IPS-11a (cell line): ENCODE data around the gene DMRTA2.
A peak's percentile ranks its signal among the peaks of the same experiment; 100 is the strongest.

ENCODE experiments used
- H3K4me3 ChIP-seq: one replicate; pipeline ENCODE4 v1.5.1; 2013; ENCODE audit warnings: low read depth, low read length, control low read depth

Gene DMRTA2

DNA sequence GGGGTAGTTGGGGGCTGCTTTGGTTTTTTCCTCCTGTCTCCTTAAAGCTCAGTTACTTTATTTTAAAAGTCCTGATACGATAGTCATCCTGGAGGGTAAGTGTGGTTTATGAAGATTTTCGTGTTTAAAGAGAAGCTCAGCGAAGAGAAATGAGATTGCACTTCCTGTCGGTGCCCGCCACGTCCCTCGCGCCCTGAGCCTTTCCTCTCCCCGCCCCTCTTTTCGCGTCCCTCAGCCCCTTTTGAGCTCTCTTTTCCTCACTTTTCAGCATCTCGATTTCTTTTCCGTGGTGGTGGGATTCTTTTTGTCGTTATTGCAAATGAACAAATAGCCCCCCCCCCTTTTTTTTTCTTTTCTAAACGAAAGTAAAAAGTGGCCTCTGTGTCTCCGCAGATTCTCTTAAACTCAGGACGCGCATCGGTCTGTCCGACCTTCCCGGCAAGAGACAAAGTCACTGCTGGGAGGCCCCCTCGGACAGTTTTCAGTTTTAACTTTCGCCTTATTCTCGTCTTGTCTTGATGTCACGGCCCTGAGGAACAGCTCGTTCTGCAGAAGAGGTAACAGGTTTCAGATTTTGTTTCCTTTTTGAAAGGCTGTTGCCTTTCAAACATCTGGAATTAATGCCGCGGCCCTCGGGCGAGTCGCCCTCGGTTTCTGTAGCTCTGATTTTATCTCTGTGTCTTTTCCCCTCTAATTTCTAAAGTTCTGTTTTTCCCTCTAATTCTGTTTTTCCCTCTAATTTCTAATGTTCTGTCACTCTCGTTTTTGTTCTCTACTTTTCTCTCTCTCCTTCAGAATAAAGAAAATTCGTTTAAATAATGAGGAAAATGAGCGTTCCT, 1.0 kb upstream of the DMRTA2 start:
- H3K4me3 ChIP-seq, result no peak overlapping the region

DNA sequence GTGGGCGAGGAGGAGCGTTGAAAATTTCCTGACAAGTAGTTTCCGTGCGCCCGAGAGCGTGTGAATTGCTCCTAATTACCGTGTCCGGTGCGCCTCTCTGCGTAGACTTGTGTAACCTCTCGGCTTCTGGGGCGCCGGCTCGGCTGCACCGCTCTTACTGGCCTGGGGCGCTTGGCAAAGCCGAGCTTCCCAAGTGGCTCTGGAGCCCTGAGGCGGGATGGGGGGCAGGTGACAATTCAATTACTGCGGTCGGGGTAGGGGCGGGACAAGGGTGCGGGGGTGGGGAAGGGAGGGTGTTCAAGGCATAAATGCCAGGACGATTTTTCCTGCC, 392 bp upstream of the DMRTA2 start:
- peak overlapping the region; percentile 18 for H3K4me3 ChIP-seq

DNA sequence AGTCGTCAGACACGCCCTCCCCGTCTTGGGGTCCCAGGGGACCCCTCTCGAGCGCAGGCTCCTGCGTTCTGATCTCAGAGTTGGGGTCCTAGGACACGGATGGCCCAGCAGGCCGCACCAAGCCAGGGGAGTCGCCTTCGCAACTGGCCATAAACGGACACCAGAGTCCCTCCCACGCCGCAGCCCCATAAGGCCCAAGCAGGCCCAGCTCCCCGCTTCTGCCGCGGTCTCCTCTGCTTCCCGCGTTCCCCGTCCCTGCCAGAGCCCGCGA, 633 bp downstream of the DMRTA2 start:
- H3K4me3 ChIP-seq, result no peak overlapping the region

DNA sequence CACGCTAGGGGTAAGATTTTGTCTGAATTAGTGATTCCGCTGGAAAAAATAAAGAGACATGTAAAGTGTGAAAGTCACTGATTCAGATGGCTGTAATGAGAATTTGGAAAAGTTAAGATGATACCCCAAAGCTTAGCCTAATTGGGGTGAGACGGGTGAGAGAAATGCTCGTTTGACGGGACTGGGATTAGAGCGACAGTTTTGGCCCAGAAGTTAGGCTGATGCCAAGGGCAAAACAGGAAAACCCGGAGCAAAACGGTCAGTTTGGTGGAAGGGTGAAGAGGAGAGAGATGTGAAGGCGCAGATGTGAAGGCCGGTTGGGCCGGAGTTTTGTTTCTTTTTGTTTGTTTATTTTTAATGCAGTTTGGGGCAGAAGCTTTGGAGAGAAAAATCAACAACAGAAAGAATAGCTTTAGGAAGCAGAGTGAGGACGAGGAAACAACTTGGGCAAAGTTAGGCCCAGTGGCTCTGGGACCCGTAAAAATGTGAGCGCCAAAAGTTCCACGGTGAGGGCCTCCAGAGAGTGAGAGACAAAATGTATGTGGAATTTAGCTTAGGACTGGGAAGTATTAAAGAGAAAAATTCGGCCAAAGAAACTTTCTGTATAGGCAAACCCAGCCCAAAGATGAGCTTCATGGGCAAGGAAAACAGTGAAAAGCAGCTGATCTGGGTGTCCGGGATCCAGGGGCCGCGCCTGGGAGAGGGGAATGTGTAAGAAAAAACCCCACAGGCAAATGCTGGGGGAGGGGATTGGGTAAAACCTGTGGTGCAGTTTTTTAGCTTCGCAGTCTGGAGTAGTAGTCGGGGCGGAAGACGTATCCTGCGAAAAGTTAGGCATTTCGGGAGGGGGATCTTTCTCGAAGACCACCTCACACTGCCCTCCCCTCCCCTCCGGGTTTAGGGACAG, 1.2 kb downstream of the DMRTA2 start:
- no peak overlapping the region for H3K4me3 ChIP-seq

DNA sequence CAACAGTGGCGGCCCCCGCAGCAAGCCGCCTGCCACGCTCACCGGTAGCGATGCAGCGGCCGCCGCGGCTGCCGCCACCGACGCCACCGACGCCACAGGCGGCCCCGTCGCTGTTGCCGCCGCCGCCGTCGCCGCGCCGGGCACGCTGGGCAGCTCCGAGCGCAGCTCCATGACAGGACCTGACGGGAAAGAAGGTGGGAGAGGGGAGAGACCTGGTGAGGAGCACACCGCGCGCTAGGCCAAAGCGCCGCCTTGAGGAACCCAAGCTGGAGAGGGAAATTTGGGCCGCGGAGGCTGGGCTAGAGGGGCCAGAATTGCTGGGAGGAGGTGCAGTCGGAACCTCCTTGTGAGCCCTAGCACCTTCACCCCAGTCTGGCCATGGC, 1.9 kb downstream of the DMRTA2 start:
- H3K4me3 ChIP-seq, result no peak overlapping the region

DNA sequence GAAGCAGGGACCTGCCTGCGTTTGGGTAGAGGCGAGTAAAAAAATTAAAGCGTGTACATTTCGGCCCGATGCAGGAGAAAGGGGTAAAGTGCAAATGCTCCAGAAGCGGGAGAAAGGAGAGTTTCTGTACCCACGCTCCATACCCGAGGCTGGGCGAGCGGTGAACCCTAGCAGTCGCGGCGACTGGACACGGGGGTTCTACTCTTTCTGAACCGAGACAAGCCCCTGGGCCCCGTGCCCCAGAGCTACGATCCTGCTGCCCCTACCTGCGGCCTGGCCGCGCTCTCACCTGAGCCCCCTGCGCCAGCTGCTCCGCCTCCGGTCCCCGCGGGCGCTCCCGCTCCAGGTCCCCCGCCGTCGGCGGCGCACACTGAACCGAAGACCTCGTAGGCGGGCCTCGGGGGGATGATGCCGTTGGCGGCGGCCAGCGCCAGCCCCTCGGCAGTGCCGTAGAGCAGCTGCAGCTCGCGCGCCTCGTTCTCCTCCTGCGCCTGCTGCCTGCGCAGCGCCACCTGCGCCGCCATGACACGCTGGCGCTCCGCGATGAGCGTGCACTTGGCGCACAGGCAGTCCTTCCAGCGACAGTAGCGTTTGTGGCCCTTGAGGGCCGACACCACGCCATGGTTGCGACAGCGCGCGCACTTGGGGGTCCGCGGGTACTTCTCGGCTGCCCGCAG, 2.4 kb downstream of the DMRTA2 start:
- no peak overlapping the region for H3K4me3 ChIP-seq

DNA sequence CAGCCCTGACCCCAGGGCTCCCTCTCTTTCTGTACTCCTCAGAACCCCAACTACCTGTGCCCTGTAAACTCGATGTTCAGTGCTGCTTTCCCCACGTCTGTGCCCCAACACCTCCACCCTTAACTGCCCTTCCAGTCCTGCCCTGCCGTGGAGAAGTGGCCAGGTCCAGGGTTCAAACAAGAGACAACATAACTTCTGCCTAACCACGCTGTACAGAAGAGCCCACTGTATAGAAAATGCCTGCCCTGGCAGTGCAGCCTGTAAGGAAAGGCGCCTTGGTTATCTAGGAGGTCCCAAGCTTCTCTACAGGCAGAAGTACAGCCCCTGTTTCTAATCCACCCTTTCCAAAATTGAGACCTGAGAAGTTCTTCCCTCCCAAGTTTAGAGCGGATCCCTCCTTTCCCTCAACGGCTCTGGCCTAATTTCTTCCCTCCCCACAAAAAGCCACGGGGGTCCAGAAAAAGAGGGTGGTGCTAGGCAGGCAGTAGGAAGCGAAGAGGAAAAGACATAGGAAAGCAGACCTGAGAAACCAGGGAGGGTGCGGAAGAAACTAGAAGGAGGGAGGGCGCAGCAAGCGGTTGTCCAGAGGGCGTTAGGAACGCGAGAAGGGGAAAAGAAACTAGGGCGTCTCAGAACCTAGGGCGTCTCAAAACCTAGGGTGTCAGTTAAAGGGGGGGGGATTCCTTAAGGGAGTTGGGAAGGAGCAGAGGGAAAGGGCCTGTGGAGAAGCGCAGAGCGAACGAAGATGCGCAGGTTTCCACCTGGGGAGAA, 3.2 kb downstream of the DMRTA2 start:
- H3K4me3 ChIP-seq, result no peak overlapping the region

DNA sequence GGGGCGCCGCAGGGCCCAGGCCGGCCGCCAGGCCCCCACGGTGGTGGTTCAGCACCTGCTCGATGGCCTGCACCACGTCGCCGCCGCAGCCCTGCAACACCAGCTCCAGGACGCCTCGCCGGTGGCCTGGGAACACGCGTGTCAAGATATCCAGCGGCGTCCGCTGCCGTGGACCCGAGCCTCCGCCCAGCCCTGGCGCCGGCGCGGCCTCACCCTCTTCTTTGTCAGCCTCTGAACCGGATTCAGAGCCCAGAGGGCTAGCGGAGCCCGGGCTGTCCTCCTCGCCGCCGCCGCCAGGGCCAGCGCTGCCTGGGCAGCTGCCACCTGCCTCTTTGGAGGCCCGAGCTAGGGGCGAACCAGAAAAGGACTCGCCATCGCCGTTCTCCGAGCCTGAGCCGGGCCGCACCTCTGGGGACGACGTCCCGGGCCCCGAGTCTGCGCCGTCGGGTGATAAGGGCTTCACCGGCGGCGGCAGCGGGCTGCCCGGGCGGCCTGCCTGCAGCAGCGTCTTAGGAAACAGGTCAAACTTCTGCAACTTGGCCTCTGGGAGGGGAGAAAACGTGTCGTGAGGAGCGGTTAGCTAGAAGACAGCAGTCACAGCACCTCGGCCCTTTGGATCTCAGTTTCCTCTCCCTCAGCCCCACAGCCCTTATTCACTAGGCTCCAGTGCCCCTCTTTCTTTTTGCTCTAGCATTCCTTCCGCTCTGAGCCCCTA, 3.9 kb downstream of the DMRTA2 start:
- H3K4me3 ChIP-seq, result no peak overlapping the region

DNA sequence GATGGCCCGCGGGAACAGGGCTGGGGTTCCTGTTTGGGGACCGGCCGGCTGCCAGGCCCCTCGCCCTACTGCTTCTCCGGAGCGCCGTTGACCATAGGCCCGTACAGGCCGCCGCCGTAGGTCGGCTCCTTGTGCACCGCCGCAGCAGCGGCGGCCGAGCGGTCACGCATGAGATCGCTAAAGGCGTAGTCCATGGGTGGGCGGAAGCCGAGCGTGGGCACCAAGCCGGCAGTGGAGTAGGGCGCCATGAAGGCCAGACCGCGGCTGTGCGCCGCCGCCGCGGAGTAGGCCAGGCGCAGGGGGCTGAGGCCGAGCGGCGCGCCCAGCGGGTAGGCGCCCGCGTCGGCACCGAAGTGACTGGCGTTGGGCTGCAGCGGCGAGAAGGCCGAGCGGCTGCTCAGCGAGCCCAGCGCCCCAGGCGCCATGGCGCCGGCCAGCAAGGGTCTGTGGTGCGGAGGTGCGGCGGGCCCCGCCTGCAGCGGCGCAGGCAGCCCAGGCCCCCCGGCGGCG, 4.6 kb downstream of the DMRTA2 start:
- no peak overlapping the region for H3K4me3 ChIP-seq

DNA sequence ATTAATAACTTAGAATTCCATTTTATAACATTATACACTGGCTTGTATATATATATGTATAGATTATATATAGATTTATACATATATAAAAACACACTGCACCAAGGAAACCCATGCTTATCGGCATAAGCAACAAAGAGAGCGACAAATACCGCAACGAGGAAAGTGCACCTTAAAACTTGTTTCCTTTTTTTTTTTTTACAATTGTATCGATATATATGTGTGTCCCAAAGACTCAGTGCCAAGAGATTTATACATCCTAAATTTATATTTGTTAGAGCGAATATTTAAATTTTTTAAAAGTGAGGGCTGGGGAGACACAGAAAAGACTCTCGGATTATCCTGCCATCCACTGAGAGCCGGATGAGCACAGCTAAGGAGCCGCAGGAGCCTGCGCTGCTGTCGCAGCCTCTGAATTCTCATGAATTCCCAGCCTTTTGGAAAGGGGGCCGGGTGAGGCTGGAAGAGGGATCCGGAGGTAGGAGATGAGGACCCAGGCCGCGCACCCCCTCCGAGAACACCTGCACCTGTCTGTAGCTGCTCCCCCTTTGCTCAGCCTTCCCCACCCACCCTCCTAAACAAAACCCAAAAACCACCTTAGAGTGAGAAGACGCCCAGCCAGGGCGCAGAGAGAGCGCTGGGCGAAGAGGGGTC, 5.2 kb downstream of the DMRTA2 start:
- no peak overlapping the region for H3K4me3 ChIP-seq

DNA sequence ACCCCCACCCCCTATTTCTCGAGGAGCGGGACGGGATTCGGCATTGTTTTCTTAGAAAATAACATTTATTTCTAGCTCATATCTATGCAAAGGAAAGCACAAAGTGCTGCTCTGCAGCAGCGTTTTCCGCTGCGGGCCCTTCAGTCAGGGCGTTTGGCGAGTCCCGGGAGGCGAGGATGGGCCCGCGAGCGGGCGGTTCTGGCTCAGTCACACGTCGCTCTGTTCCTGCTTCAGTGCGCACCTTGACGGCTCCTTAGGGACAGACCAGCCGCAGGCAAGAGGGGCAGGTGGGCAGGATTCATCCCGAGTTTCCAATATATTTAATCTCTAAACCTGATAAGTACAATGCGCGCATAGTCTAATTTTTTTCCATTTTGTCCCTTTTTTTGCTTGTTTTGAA, 5.7 kb downstream of the DMRTA2 start:
- no peak overlapping the region for H3K4me3 ChIP-seq

DNA sequence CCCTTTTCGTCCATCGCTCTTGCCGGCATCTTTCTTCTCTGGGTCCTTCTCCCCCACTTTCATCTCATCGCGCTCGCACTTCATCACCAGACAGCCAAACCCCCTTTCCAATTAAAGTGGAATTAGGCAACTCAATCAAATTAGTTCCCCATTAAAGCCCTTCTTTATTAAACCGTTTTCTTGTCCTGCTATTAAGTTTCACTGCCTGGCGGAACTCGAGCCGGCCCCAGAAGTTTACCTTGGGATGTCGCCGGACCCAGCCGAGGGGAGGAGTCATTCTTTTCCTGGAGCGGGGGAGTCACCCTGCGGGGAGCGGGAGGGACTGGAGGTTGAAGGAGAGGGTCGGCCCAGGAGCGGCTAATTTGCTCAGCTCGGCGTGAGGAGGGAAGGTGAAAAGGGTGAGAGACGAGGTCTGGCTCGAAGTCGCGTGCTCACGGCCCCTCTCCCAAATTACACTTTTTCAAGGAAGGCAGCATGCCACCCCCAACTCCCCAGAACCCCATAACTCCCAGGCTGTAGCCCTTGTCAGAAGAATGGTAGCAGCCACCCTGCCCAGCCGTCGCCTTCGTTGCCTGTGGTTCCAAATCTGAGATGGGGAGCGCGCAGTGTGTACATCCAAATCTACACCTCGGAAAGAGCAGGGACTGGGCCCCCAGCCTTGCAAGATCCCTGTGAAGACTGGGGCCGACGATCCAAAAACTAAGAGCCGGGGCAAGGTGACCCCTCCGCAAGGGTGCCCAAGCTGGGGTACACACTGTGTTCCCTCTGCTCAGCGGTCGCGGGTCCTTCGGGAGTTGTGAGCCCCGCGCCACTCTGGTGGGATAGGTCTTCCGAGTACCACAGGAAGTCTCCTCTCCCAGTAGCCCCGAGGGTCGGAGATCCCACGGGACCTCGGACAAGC, 6.4 kb downstream of the DMRTA2 start:
- peak overlapping the region; percentile 2 for H3K4me3 ChIP-seq

DNA sequence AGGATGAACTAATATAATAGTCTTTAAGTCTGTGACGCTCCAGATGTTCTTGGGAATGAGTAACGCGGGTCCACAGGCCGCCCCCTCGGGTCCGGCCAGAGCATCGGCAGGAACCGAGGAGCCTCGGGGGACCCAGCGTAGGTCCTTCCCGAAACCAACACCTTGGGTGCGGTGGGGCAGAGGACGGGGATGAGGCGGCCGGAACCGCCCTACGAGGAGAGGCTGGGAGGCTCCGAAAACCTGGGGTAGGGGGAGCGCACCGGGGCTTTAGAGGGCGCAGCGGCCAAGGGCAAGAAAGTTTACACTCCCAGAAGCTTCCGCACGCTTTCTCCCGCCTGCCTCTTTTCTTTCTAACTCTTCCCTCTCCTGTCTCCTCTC, 7.1 kb downstream of the DMRTA2 start:
- peak overlapping the region; percentile 6 for H3K4me3 ChIP-seq

DNA sequence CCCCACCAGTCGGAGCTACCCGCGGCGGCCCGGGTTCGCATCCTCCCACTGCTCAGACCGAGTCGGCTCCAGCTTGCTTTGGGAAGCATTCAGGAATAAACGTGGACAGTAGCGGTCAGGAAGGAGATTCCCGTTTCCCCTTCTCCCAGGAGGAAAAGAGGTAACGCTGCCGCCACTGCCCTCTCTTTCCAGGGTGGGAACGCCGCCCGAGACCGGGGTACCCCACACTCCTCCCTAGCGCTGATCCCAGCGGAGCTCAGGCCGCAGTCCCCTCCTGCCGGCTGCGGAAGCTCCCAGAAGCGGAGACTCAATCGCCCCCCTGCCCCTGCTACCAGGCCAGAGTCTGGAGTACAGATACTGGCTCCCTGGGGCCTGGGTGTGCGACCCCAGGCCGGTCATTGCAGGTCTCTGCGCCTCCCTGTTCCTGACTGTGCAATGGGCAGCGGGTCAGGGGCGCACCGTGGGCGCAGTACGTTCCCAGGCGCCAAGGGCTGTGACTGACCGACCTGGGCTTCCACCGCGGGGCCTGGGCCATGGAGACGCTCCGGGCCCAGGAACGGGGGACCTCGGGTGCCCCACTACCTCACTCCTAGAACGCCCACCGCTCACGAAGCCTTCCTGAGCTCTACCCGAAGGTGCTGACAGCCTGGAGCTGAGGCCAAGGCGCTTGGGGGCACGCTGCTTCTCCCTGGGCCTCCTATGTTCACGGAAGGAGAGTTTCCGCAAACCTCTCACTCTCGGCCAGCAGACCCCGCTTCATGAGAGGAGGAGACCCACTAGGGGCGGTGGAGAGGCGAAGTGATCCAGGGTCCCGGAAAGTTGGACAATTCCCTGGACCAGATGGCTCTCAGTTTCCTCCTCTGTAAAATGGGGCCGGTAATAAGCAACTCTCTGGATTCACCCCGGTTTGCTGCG, 7.8 kb downstream of the DMRTA2 start:
- H3K4me3 ChIP-seq, result peak overlapping the region; percentile 8

DNA sequence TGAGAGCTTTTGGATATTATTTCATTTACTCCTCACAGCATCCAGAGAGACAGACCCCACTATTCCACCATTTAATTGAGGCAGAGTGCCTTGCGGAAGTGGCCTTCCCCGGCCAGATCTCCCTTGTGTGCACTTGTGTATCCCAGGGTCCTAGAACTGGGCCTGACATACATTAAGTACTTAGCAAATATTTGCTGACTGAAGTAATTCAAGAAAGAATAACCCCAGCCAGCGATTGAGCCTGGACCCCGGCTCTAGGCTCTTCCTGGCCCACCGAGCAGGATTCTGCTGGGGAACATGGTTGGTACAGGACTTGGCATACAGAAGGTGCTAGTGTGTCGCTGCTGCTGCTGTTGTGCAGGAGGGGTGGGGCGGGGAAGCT, 8.4 kb downstream of the DMRTA2 start:
- H3K4me3 ChIP-seq, result no peak overlapping the region

DNA sequence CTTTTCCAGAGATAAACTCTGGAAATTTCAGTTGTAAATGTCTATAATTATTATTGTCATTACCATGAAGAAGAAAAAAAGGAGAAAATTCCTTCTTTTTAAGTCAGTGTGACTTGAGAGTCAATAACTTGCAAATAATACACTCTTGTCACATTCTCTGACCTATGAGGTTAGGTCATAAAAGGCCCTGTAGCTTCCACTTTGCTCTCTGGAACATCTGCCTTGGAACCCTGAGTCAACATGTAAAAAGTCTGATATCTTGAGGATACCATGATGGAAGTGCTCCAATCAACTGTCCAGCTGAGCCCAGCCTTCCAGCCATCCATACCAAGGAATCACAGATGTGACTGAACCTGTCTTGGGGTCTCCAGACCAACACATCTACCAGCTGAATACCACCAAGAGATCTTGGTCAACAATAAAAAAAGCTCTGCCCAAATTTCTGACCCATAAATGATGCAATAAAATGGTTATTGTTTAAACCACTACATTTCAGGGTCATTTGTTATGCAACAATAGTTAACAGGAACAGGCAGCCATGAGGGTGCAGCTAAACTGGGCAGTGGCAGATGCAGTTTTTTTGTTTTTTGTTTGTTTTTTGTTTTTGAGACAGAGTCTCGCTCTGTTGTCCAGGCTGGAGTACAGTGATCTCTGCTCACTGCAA, 10.3 kb downstream of the DMRTA2 start:
- H3K4me3 ChIP-seq, result no peak overlapping the region

DNA sequence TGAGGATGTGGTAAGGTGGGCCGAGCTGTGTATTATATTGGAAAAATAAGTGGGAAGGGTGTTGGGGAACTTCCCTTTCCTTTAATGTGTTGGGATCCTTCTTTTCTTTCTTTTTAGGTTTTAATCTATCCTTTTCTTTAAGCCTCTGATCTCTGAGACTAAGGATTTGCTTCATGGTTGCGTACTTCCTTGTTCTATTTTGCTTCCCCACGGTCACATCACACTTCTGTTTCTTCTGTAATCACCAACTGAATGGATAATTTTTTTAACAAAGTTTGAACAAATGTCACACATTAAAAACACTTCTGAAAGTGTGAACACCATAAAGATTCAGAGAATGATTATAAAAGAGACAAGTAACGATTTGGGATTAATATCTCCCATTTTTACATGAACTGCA, 17.4 kb downstream of the DMRTA2 start:
- H3K4me3 ChIP-seq, result no peak overlapping the region
